HG03095 (cell line): ENCODE measurements around the gene CCDC27.
"Not testable (repeated sequence)": the region's sequence is repeated elsewhere in the genome, so short reads cannot be mapped to it uniquely, and the experiment has no call there.

Experiments
- ATAC-seq: cut with Tn5 transposase; IDR thresholded peaks from one replicate; pipeline ENCODE4 v1.9.1; 2021; ENCODE audit warnings: moderate library complexity; ENCODE audit not compliant: unreplicated experiment

CCDC27 gene

DNA sequence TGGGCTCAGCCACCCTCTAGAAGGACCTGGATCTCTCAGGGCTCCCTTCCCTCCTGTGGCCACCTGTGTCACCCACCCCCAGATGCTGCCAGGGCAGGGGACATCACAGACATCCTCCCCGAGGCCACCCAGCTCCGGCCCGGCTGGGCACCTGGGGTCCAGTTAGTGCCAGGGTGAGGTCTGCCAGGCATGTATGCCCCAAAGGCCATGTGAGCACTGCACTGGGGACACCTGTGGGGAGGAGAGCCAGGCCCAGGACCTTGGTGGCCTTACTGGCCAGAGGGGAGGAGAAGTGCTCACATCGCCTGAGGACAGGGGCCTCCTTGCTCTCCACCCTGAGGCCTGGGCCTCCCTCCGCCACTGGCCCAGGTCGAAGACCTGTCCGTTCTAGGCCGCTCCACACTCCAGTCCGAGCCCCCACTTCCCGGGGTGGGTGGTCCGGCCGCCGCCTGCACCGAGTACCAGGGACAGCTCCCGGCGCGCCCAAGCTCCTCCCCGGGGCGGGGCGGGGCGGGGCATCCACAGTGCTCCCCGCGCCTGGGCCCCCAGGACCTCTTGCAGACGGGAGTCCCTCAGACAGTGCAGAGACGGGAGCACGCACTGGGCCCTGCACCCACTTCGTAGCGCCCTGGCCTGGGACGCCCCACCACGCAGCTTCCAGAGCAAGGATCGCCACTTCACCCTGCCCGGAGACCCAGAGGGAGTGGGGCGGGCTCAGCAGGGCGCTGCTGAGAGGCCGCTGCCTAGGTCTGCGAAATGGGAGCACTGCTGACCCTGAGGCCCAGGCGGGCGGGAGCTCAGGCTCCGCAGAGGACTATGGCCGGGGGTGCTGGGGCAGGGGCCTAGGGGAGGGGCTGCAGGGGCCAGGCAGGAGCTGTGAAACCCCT is 34.3 kb upstream of the CCDC27 start:
- ATAC-seq: no peak

DNA sequence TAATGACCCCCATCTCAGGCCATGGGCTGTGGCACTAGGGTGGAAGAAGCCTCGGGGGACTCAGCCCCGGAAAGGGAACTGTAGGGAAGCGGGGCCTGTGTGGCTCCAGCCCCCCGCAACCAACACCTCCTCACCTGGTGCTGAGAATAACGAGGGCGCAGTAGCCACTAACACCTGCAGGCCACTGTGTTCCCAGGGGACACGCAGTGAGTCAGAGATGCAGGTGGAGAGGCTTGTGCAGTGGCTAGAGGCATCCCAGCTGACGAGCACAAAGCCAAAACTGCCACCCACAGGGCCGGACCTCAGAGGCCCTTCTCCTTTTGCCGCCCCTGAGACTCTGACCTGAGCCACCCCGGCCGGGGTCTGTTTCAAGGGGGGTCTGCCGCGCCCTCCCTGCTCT is 33.5 kb upstream of the CCDC27 start:
- no peak for ATAC-seq

DNA sequence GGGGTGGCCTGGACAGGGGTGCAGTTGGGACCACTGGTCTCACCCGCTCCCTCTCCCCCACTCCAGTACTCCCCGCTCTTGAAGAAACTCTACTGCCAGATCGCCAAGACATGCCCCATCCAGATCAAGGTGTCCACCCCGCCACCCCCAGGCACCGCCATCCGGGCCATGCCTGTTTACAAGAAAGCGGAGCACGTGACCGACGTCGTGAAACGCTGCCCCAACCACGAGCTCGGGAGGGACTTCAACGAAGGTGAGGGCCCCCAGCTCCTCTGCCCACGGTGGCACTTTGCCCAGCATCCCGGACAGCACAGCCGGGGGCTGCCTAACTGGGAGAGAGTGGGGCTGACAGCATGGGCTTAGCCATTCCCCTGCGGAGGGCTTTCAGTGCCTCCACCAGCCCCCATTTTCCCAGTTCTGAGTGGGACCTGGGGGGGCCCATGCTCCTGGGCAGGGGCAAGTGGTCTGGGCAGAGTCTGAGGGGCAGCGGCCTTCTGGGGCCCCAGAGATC is 30.2 kb upstream of the CCDC27 start:
- no peak for ATAC-seq

DNA sequence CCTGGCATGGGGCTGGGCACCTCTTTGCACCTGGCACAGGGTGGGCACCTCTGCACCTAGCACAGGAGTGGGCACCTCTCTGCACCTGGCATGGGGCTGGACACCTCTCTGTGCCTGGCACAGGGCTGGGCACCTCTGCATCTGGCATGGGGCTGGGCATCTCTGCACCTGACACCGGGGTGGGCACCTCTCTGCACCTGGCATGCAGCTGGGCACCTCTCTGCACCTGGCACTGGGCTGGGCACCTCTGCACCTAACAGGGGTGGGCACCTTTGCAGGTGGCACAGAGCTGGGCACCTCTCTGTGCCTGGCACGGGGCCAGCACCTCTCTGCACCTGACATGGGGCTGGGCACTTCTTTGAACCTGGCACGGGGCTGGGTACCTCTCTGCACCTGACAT is 29.4 kb upstream of the CCDC27 start:
- ATAC-seq: no peak

DNA sequence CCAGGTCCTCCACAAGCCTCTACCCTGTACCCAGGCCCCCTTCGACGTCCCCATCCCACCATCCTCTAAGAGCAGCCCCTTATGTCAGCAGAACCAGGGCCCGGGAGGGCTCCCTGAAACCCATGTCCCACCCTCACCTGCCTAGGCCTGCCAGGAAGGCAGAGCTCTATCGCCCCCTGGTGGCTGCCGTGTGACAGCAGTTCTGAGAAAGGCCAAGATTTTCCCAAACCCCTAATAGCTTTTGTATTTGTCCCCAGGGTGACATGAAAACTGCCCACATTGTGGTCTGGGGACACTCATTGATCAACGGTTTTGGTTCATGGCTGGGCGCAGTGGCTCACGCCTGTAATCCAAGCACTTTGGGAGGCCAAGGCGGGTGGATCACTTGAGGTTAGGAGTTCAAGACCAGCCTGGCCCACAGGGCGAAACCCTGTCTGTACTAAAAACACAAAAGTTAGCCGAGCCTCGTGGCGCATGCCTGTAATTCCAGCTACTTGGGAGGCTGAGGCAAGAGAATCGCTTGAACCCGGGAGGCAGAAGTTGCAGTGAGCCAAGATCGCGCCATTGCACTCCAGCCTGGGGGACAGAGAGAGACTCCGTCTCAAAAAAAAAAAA is 27.7 kb upstream of the CCDC27 start:
- not testable (repeated sequence) for ATAC-seq

DNA sequence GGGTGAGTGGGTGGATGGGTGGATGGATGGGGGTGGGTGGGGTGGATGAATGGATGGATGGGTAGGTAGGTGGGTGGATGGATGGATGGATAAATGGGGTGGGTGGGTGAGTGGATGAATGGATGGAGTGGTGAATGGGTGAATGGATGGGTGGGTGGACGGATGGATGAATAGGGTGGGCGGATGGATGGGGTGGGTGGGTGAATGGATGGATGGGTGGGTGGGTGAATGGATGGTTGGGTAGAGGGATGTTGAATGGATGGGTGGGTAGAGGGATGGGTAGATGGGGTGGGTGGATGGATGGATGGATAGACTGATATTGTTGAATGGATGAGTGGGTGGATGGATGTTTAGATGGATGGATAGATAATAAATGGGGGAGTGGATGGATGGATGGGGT is 26.9 kb upstream of the CCDC27 start:
- no peak for ATAC-seq

DNA sequence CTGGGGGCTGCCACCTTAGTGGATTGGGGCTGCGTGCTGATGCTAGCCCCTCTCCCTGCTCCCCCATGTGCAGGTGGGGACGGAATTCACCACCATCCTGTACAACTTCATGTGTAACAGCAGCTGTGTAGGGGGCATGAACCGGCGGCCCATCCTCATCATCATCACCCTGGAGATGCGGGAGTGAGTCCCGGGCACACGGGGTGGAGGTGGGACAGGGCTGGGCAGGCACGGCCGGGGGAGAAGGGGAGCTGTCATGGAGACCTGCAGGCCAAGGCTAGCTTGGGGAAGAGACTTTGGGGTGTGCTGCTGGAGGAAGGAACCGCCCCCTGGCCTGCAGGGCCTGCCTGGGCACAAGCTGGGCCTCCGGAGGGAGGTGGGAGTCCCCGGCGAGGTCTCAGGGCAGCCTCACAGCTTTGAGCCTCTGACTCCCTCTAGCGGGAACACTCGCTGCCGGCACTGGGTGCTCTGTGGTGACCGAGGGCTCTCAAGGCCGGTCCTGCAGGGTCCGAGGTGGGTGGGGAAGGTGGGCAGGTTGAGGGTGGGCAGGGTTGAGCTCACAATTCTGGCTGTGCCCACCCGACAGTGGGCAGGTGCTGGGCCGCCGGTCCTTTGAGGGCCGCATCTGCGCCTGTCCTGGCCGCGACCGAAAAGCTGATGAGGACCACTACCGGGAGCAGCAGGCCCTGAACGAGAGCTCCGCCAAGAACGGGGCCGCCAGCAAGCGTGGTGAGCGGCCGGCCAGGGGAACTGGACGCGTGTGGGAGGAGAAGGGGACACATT is 25.0 kb upstream of the CCDC27 start:
- ATAC-seq: no peak

DNA sequence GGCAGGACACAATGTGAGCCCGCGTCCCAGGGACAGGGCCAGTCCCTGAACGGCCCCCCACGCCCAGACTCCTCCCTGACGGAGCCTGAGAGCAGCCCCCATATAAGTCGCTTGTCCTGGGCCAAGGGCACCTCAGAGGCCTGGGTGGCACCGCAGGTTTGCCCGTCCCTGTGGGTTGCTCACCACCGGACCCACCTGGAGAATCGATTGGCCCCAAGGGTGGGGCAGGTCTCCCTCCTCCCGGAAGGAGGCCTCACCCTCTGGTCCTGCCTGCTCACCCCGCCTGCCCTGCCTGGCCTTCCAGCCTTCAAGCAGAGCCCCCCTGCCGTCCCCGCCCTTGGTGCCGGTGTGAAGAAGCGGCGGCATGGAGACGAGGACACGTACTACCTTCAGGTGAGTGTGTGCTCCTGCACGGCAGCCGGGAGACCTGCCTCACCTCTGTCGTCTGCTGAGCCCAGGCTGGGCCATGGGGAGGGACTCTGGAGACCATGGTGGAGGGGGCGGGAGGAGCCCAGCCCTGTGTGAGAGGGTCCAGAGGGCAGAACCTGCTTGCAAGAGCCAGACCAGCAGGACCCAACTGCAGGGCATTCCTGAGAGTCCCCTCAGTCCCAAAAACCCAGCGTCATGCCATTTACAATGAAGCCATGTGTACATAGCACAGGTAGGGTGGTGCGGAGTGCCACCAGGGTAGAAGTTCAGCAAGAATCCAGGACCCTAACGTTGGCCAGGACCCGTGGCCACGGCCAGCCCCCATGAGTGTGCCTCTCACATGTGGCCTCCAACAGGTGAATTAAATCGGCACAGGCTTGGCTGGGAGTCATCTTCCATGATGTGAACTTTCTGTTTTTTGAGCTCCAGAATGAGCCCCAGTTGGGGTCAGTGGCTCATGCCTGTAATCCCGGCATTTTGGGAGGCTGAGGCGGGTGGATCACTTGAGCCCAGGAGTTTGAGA is 24.1 kb upstream of the CCDC27 start:
- ATAC-seq: no peak

DNA sequence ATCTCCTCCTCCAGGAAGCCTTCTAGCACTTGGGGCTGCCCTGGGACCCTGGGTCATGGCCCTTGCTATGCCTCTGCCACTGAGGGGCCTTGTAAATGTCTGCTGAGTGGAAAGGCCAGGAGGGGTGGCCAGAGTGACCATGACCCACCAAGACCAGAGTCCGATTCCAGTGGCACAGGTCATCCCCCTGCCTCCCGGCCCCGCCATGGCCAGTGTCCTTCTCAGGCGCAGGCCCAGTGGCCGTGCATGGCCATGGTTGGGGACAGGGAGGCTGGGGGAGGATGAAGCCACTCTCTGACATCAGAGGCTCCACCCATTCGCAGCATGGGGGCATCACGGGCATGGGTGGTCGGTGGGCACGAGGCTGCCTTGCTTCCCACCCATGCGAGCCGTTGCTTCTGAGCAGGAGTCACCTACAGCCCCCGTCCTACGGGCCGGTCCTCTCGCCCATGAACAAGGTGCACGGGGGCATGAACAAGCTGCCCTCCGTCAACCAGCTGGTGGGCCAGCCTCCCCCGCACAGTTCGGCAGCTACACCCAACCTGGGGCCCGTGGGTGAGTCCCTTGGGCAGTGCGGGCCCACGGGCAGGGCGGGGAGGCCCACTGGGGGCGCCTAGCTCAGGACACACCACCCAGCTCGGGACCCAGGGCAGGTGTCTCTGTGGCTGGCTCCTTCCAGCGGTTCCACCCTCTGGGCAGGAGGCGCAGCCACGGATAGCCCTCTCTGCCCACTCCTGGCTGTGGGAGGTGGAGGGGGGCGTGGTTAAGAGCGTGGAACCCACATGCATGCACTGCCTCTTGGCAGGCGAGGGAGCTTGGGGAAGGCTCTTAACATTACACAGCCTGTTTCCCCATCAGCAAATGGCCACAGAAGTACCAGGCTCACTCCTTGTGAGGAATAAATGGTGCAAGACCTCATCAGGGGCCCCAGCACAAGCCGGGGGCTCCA is 22.4 kb upstream of the CCDC27 start:
- no peak for ATAC-seq

DNA sequence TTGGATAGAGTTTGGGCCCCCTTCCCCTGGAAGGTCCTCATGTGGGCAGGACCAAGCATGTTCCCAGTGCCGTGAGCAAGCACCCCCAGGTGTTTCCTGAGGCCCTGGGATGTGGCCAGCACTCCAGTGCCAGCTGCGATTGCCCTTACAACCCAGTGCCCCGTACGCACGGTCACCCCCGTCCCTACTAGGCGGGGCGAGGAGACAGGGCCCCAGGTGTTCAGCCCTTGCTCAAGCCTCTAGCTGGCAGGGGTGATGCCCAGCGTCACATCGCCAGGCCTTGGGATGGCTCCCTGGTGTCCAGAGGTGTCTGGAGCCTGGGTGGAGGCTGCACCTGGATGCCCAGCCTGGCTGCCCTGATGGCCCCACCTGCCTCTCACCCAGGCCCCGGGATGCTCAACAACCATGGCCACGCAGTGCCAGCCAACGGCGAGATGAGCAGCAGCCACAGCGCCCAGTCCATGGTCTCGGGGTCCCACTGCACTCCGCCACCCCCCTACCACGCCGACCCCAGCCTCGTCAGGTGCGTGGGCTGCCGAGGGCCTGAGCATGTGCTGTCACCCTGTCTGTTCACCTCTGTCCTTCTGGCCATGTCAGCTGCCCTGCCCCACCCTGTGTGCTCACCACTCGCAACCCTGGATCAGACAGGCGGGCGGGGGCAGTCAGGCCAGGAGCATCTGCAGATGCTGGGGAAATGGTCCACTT is 21.6 kb upstream of the CCDC27 start:
- ATAC-seq: no peak

DNA sequence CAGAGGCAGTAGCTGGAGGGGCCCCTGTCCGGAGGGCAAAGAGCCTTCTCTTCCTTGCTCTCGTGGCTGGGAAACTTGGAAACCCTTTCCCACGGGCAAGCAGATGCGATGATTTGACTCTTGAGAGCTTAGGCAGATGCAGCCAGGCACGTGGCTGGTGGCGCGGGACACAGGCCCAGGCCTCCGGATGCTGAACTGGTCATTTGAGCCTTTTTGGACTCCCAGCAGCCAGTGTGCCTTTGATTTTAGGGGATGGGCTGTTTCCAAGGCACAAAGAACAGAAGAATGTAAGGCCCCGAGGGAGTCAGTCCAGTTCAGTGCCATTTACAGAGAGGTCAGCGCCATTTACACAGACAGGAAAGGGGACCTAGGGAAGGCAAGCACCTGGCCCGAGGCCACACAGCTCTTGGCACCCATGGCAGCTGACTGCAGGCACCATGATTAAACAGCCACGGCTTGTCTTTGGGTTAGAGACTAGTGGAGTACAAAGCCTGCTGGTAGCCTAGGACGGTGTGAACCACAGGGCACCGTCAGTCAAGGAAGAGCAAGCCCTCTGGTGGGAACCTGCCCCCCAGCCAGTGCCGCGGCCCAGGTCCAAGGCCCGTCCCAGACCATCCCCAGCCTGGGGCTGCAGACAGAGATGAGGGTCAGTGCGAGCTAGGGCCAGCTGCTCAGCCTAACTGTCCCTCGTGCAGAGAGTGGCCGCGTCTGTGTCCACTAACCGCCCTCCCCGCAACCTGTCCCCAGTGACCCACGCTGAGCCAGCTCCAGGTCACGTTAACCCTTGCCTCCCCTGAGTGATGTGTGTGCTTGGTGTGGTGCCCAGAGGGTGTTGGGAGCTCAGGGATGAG is 20.4 kb upstream of the CCDC27 start:
- no peak for ATAC-seq

DNA sequence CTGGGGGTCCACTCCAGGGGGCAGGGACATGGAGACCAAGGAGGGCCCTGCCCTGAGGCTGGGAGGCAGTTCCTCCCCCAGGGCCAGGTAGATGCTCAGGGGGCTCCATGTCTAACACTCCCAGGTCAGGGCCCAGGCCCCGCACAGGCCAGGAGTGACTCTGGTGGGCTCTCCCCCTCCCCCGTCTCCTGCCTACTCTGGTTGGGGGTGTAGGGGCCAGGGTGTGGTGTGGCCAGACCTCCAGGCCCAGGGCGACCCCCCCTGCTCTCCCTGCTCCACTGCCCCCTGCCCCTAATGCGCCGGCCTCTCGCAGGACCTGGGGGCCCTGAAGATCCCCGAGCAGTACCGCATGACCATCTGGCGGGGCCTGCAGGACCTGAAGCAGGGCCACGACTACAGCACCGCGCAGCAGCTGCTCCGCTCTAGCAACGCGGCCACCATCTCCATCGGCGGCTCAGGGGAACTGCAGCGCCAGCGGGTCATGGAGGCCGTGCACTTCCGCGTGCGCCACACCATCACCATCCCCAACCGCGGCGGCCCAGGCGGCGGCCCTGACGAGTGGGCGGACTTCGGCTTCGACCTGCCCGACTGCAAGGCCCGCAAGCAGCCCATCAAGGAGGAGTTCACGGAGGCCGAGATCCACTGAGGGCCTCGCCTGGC is 19.7 kb upstream of the CCDC27 start:
- no peak for ATAC-seq

DNA sequence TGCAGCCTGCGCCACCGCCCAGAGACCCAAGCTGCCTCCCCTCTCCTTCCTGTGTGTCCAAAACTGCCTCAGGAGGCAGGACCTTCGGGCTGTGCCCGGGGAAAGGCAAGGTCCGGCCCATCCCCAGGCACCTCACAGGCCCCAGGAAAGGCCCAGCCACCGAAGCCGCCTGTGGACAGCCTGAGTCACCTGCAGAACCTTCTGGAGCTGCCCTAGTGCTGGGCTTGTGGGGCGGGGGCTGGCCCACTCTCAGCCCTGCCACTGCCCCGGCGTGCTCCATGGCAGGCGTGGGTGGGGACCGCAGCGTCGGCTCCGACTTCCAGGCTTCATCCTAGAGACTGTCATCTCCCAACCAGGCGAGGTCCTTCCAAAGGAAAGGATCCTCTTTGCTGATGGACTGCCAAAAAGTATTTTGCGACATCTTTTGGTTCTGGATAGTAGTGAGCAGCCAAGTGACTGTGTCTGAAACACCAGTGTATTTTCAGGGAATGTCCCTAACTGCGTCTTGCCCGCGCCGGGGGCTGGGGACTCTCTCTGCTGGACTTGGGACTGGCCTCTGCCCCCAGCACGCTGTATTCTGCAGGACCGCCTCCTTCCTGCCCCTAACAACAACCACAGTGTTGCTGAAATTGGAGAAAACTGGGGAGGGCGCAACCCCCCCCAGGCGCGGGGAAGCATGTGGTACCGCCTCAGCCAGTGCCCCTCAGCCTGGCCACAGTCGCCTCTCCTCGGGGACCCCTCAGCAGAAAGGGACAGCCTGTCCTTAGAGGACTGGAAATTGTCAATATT is 19.0 kb upstream of the CCDC27 start:
- ATAC-seq: no peak

DNA sequence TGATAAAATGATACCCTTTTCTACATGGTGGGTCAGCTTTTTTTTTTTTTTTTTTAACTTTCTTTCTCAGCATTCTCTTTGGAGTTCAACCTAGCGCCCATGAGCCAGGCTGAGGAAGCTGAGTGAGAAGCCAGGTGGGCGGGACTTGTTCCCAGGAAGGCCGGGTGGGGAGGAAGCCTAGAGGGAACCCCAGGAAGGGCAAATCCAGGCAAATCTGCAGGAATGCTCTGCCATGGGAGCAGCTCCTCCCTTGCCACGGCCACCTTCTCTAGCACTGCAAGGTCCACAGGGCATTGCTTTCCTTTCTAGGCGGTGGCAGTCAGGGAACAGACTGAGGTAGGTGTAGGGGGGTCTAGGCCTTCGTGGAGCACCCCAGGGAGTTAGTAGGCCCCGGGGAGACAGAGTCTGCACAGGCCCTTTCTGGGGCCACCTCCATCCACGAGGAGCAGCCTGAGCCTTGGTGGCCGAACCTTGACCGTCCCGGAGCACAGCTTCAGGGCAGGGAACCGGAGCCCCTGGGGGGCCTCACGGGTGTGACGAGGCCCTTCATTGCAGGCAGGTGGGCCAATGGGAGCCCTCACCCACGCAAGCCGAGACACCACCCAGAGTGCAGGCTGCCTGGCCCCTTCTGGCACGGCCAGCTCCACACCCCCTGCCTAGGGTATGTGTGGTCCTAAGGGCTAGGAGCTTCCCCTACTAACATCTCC is 18.2 kb upstream of the CCDC27 start:
- ATAC-seq: no peak

DNA sequence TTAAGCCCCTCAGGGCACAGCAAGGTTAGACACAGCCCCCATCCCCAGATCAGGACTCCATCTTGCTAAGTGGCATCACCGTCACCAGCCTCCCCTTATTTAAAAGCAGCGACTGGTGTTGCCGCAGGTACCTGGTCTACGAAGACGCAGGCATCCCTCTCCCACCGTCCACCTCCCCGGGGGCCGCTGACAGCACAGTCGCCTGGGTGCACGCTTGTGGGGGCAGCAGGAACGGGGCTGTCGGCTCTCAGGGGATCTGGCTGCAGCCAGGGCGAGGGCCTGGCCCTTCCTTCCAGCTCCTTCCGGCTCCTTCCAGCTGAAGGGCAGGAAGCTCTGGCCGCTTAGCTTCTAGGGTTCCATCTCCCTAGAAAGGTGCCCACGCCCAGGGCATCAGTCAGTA is 17.6 kb upstream of the CCDC27 start:
- no peak for ATAC-seq
